HT1080 (cell line): ENCODE data around the gene TMTC2. TPM values are rescaled to one million over a fixed set of nuclear protein-coding genes. Genes with fewer than 3 reads are reported as not detected.
"Not testable (repeated sequence)": the region's sequence is repeated elsewhere in the genome, so short reads cannot be mapped to it uniquely, and the experiment has no call there.

Experiments
- DNase-seq: peaks from one replicate; pipeline ENCODE4 v3.0.0-alpha.2; 2015; ENCODE audit warnings: low read depth
- total RNA-seq: library from RNA; depleted of rRNA; stranded (reverse); fragments of >200 nt; shearing (Covaris generic); gene quantifications from 2 replicates; pipeline ENCODE4 v1.2.3, GENCODE V29; 2014

The TMTC2 gene
- total RNA-seq, 1 experiment from 2014 or later: 1.7 TPM

DNA sequence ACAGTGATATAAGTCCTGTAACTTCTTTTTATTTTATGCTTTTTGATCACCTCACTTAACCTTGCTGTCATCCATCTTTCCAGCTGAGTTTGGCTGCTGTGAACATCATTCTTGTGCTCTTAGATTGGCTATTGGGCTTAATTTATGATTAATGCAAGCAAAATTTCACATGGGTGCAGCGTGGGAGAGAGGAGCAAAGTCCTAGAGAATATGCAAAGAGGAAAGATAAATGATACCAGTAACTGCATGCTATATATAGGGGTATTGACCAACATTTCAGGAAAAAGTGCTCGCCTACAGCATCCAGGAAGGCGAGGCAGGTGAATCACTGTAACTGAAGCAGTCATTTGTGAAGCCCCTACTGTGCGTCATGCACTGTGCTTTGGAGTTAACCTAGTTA lies 153.1 kb downstream of the TMTC2 start:
- no peak for DNase-seq

DNA sequence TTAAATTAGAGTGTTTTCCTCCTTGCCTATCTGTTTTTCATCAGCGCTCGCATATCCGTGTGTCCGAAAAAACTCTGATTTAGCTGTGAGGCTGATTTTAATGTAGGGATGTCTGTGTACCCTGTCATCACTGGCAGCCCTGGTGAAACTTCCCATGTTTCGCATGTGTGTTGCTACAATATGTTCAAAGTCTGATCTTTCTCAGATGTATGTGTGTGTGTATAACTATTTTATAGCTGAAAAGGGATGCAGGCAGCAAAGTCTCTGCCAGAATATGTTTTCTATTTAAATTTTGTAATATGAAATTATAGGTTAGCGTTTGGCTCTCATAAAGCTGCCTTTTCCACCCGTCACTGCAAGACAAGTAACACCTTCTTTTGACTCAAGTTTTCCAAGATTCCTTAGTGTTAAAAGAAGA lies 154.8 kb downstream of the TMTC2 start:
- DNase-seq: no peak

DNA sequence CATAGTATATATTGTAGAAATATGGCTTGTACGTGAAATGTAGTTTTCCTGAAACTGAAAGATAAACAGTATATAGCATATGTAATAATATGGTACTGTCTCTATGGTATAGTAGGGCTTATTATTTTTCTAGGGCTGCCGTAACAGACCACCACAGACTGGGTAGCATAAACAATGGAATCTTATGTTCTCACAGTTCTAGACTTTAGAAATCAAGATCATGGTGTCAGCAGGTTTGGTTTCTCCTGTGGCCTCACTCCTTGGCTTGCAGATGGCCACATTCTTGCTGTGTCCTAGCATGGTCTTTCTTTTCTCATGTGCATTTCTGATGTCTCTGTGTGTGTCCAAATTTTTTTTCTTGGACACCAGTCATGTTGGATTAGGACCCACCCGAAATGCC lies 155.8 kb downstream of the TMTC2 start:
- DNase-seq: no peak

DNA sequence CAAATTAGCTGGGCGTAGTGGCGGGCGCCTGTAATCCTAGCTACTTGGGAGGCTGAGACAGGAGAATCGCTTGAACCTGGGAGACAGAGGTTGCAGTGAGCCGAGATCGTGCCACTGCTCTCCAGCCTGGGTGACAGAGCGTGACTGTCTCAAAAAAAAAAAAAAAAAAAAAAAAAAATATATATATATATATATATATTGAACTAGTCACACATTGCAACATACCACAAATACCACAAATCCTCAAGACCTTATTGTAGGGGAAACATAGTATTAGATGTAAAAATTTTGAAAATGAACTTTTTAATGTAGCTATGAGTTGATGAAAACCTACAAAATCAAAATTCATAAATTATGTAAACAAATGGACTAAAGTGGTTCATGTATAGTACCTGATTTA lies 158.4 kb downstream of the TMTC2 start:
- DNase-seq: not testable (repeated sequence)

DNA sequence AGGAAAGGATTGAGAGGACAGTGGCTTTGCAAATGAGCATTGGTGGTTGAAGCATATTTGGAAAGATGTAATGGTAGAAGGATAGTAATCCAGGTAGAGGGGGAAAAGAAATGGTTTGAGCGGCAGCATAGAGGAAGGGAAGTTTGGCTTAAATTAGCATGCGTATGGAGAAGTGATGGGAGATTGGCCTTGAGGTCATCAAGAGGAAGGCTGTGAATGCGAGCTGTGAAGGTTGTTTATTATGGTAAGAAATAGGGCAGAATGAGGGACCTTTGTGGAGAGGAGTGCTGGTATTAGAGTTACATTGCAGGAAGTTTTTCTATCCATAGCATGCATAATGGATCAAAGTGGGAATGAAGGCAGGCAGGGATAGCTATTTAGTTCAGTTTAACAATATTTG lies 162.1 kb downstream of the TMTC2 start:
- no peak for DNase-seq

DNA sequence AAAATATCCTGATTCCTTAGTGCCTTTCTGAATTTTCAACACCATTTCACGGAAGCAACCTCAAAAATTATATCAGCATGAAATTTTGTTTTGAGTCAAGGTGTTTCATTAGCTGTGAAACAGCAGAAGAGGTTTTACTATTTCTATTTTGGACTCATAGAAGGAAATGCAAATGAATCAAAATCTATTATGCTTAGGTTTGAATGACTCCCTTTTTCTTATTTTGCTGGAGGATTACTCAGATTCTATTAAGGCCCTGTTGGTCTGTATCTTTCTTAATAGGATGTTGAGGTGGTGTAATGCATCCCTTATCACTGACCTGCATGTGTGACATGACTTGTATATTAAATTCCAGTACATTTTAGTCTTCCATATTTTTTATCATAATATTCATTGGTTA lies 165.8 kb downstream of the TMTC2 start:
- no peak for DNase-seq

DNA sequence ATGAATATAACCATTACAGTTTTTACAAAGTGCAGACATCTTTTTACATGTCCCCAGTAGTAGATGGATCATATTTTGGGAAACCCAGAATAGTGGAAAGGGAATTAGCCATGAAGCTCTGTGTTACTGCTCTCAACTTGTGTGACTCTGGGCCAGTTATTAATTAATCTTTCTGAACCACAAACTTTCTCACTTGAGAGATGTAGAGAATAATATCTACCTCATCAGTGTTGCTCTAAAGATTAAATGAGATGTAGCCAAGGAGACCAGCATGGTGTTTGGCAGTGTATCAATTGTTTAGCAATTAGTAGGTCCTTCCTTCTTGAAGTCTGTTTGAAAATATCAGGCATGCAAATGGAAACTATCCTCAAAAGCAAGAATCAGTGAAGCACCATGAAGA lies 169.2 kb downstream of the TMTC2 start:
- DNase-seq: no peak

DNA sequence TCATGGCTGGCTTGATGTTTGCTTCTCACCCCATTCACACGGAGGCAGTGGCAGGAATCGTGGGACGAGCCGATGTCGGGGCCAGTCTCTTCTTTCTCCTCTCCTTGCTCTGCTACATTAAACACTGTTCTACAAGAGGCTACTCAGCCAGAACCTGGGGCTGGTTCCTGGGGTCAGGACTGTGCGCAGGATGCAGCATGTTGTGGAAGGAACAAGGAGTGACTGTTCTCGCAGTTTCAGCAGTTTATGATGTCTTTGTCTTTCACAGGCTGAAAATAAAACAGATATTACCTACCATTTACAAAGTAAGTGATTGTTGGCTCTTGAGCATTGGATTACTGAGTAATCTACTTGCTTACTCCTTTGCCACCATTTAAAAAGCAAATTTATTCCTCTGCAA lies 170.6 kb downstream of the TMTC2 start:
- no peak for DNase-seq

DNA sequence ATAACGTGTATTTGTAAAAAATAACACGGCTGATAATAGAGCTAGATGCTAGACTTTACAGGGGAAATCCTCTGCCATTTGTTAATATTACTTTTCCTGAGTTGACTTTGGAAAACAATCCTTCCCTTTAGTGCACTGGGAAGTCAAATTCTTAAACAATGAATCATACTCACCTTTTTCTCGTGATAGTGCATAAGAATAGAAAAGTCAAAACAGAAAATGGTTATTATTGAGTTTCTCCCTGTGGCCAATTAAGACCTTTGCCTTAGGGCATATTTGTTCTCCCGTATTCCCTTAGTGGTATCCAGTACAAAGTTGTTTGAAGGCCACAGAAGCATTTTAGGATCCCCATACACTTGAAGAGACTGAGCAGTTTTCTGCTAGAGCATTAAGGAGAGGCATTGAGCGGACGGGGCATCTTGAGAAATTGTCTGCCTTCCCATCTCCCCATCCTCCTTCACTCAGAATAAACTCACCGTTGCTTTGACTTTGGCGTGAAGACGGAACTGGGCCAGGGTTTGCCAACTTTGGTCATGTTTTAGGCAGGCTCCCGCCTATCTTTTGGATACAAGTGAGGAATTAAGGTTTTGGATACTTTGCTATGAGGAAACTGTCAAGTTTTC lies 171.3 kb downstream of the TMTC2 start:
- peak; percentile 55 for DNase-seq

DNA sequence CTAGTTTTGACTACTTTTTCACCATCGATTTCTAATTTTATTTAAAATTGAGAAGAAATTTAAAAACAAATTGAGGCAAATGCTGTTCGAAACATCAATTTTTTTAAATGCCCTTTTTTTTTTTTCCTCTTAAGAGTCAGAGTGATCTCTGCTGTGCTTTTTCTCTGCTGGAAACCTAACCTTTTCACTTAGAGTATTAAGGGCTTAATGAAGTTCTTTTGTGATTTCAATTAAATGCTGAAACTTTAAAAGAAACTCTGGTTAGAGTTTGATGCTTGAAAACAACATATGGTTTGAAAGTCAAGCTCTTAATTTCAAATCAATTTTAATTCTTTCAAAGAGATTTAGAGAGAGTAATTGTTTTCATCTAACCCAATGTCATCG lies 171.8 kb downstream of the TMTC2 start:
- no peak for DNase-seq

DNA sequence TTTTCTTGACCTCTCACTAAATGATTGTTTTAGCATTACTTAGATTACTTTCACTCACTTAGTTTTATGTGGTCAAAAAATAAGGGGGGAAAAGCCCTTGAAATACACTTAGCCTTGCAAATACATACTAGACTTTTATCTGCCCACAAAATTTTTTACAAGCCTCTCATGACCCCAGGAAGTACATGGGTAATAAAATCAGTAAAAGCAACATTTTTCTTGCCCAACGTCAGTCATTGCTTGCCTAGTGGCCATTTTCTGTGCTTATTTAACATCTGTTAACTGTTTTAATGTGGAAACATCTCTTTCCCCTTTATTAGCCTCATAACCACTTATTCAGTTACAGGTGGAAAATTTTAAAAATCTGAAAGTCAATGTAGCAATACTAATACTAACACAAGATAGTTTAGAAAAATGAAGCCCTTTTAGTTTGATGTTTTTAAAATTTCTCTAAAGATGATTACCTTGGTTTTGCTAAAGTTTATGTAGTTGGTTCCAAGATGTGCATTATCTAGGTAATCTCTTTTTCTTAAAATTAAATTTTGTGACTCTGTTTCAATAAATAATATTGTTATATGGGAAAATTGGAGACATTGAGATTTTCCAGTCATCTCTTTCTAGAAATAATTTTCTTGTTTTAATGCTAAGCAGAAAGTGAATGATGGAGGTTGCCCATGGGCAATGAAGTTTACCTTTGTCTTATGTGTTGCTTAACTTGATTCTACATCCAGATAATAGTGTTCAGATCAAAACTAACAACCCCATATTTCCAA lies 175.5 kb downstream of the TMTC2 start:
- peak; percentile 12 for DNase-seq

DNA sequence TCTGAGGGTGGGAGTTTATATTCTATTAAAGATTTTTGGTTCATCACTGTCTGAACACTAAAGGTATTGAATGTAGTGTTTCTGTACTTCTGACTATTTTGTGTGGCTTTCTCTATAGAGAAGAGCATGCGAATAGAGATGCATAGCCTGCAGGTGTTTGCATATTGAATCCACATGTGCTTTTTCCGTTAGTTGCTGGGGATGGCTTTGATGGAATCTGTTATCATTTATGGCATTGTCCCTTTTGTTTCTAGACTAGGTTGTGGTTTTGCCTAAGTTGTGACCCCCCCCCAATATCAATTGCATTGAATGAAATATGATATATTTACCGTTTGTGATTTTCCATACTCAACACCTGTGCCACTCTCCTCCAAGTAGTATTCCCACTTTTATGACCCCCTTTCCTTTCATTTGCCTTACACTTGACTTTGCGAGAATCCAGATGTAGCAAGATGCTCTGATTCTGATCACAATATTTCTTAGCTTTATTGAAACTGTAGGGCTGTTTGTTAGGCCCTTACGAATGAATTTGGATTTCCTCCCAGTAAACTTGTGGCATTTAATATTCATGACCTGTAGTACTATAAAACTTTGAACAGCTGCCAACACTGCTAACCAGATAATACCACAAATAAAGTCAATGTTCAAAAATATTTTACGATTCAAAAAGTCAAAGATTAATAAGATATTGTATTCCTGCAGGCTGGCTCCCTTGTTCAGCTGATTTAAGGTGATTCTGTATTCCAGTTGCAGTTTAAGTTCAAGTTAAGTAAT lies 176.4 kb downstream of the TMTC2 start:
- no peak for DNase-seq

DNA sequence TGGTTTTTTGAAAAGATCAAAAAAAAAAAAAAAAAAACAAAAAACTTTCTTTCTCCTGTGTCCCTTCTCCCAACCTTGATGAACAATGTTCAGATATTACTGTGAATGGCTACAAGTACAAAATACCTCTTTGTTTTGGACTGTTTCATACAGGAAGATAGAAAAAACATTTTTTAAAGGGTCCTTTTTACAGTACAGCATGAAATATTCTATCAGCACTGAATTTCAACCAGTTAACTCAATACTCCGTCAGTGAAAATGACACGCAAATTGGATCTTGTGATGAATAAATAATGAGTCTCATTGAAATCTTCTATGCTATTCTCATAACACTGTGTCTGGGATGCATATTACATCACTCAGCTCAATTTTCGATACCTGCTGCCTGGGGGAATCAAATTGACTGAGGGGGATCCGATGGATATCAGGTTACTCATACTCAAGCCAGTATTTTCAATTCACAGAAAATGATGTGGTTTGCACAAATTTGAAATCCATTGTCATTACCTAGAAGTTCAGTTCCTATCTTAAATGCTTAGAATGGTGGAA lies 179.6 kb downstream of the TMTC2 start:
- no peak for DNase-seq

DNA sequence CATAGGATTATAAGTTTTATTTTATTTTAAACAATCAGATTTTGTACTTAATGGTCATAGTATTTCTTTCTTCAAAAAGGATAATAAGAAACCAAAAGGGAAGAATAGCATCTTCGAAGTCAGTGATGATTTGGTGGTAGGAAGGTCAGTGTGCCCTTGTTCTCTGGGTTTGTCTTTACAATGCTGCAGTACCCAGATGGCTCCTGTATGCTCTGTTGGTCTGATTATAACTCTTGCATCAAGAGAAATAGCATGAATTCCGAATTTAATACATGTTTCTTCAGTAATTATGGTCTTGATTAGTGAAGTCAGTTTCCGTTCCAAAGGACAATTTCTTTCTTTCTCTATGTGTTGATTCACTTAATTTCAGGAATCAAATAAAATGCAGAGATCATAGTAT lies 180.2 kb downstream of the TMTC2 start:
- no peak for DNase-seq

DNA sequence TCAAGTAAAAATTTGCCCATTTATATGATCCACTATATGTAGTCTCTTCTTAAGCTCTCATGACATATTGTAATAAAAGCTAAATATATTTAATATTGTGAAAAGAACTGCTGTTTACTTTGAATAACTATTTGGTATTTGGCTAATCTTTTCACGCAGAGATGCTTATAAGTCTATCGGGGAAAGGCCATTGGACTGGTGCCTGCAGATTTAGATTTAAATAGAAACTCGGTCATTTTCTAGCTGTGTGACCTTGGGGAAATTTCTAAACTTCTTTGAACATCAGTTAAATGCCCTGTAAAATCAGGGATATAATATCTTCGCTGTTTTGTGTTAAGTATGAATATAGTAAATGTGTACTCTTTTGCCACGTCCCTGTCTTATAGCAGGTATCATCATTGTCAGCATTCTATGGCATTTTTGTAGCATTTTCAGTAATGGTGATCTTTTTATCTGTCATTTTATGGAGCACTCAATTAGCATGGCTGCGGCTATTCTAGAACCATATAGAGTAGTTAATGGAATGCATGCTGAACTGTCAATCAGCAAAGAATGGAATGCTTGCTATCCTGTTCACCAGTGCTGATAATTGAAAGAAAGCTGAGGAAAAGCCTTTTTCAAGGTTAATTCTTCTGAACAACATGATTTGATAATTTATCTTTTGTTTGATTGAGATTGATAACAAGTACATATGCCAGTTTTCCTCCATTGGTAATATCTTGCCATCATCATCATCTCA lies 181.2 kb downstream of the TMTC2 start:
- DNase-seq: no peak

DNA sequence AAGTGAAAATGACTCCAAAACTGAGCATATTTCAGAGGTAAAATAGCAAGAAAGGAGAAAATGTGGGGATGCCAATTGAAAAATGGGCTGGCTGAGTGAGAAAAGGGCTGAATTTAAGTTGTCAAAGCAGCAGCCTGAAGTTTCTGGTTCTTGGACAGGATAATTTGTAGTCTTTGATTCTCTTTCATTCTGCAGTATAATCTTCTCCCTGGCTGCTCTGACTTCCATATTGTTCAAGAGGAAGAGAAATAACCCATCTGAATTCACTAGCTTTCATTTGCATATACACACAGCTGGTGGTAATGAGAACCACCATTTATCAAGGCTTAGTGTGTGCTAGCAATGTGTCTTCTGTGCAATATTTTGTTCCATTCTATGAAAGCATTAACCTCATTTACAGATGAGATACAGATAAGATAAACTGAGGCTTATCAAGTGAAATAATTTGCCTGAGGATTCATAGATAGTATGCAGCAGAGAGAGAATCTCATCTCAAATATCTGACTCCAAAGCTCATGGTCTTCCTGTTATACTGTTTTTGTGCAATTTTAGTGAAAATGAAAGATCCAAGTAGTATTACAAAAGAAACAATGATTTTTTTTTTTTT lies 184.2 kb downstream of the TMTC2 start:
- no peak for DNase-seq

DNA sequence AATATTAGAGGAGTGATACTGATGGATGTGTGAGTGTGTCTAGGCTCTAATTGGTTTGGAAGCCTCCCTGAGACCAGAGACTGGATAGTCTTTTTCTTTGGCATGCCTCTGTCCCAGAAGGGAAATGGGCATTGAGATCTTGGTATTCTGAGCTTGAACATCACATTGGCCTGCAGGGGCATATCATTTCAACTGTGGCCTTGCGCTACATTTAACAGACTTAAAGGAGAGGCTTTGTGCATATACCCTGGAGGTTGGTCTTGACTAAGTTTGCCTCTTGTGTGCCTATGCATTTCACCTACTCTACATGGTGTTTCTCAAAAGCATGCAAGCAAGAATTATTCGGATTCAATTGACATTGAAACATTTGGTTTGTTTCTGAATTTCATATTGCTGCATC lies 185.4 kb downstream of the TMTC2 start:
- DNase-seq: no peak

DNA sequence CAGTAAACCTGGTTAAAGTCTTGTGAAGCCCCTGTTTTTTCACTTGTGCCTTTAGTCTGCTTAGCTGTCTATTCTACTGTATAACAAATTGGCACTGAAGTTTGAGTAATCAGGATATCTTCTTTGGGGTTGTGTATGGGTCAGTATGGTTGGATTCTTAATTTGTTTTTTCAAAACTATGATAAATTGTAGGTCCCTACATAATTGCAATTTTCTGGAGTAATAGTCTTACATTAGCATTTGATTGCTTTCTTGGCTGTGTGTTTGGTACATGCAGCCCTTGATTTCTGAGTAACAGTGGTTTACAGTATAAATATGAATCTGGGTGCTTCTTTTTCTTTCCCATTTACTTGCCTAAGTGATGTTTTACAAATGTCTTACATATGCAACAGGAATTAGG lies 186.6 kb downstream of the TMTC2 start:
- DNase-seq: no peak

DNA sequence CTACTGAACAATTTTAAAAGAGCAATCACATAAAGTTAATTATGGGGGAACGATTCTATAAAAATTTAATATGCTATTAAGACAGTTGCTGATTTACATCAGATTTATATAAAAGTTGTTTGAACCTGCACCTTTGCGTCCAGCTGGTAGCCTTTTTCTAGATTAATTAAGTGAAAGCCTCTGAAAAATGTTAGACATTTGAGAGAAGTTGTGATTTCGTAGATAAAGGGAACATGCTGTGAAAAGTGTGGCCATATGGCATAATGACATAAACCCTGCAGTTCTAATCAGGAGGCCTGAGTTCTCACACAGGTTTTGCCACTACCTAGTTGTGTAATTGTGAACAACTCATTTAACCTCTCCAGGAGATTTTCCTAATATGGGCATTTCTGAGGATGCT lies 187.2 kb downstream of the TMTC2 start:
- no peak for DNase-seq

DNA sequence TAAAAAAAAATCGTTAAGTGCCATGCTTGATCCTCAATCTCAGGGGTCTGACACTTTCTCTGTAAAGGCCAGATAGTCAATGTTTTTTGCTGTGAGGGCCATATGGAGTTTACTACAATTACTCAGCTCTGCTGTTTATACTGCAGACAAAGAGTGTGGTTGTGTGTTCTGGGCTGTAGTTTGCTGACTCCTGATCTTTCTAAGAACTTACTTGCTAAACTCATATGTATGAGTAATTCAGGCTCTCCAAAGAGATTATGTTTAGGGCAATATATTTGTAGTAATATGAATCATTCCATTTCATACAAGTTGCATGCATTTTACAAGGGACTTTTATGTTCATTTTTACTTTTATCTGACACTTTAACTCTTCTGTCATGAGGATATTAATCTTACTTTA lies 188.2 kb downstream of the TMTC2 start:
- peak; percentile 65 for DNase-seq

DNA sequence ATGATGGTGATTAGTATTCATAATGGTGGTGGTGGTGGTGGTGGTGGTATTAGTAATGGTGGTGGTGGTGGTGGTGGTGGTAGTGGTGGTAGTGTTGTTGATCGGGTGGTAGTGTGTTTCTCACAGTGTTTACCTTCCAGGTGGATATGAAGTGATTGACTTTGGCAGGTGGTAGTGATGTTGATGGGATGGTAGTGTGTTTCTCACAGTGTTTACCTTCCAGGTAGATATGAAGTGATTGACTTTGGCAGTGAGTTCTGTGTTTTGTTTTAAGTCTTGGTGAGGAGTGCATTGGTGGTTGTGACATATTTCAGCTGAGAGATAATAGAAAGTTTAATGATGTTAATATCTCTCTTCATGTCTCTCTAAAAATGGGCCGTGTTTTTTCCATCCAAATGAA lies 189.4 kb downstream of the TMTC2 start:
- no peak for DNase-seq
